ENCODE data around the gene FREM1. TPM values are rescaled to one million over a fixed set of nuclear protein-coding genes. Genes with fewer than 3 reads are reported as not detected.

Gene FREM1
- polyA plus RNA-seq, 1 experiment, result 0.01 TPM

GRCh38 chr9:14907360-14907685, 2.9 kb downstream of the FREM1 start:
- ChIA-PET POLR2A (no interaction called here), CTCF (no interaction called here)

DNA sequence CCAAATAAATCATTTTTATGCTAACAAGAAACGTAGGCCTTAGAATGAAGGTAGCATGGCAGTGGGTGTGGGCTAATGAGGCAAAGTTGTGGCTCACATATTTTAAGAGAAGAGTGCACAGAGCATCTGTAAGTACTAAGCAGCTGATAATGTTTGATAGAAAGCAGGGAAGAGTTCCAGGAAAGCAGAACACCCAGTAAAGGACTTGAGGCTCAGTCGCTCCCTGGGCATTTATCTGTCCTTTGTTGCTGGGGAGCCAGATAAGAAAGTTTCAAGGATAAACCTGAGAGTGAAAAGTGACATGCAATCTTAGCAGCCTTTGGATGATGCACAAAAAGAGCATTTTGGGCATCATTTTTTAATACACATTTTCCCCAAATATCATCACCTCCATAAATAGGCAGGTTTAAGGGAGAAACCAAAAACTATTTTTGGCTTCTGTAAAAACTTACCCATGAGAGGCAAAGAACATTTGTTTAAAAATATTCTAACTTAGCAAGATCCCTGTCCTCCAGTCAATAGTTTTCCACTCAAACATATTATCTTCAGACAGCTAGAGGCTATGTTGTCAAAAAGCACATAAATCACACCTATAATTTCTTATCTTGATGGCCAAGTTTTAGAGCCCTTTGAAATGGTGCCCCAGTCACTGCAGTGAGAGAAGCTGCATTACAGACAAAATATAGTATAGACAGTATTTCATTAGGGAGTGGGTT, 3.4 kb downstream of the FREM1 start:
- Histone ChIP-seq H3K36me3 (ENCODE audit: control insufficient read depth, insufficient read depth, low read length) (no peaks in the 10 kb centered on the region), H3K4me3 (ENCODE audit: low read depth, low read length) (no peak overlapping the region), H3K27me3 (ENCODE audit: control insufficient read depth, insufficient read depth, low read length) (no peaks in the 10 kb centered on the region)
- POLR2A ChIA-PET, result no interaction called here
- CTCF ChIA-PET, result no interaction called here
- no peak for DNase-seq (ENCODE audit: low read depth)
- no peak for TF ChIP-seq CTCF (IDR thresholded peaks at IDR 0.05; ENCODE audit: insufficient read depth, low read depth, low read length)

More at GRCh38 chr9:14907360-14907685, 2.9 kb downstream of the FREM1 start:
- TF ChIP-seq CTCF (IDR thresholded peaks at IDR 0.05; ENCODE audit: insufficient read depth, low read depth, low read length), result no peak
- DNase-seq (ENCODE audit: low read depth), result no peak
- no peak overlapping the region for H3K4me3 ChIP-seq (ENCODE audit: low read depth, low read length)
- H3K36me3 ChIP-seq (ENCODE audit: control insufficient read depth, insufficient read depth, low read length), result no peaks in the 10 kb centered on the region
- H3K27me3 ChIP-seq (ENCODE audit: control insufficient read depth, insufficient read depth, low read length), result no peaks in the 10 kb centered on the region

- ChIA-PET POLR2A (no interaction called here), CTCF (no interaction called here)
- Histone ChIP-seq H3K36me3 (ENCODE audit: control insufficient read depth, insufficient read depth, low read length) (no peaks in the 10 kb centered on the region), H3K27me3 (ENCODE audit: control insufficient read depth, insufficient read depth, low read length) (no peaks in the 10 kb centered on the region), H3K4me3 (ENCODE audit: low read depth, low read length) (no peak overlapping the region)
- no peak for DNase-seq (ENCODE audit: low read depth)
- no peak for TF ChIP-seq CTCF (IDR thresholded peaks at IDR 0.05; ENCODE audit: insufficient read depth, low read depth, low read length)
Observed at GRCh38 chr9:14906000-14906399, 4.2 kb downstream of the FREM1 start.

- no peaks in the 10 kb centered on the region for H3K27me3 ChIP-seq (ENCODE audit: control insufficient read depth, insufficient read depth, low read length)
- H3K4me3 ChIP-seq (ENCODE audit: low read depth, low read length), result no peak overlapping the region
- no peak for TF ChIP-seq CTCF (IDR thresholded peaks at IDR 0.05; ENCODE audit: insufficient read depth, low read depth, low read length)
- no peaks in the 10 kb centered on the region for H3K36me3 ChIP-seq (ENCODE audit: control insufficient read depth, insufficient read depth, low read length)
- CTCF ChIA-PET, result no interaction called here
- no peak for DNase-seq (ENCODE audit: low read depth)
- POLR2A ChIA-PET, result no interaction called here
Observed at GRCh38 chr9:14903040-14903439, 7.2 kb downstream of the FREM1 start.

DNA sequence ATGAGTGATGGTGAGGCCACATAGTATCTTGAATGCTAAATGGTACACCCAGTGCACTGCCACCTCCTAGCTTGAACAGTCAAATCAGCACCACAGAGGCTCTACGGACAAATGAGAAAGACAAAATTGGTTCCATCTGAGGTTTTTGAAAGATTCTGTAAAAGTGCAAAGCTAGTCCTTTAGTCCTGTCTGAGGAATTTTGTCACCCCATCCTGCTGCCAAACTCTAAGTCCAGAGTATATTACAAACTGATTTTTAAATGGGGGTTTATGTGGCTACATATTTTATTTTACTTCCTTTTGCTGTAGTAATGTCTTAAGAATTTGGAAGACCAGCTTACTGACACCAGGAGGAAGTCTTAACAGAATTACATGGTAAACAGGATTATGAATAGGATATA, 7.7 kb downstream of the FREM1 start:
- Histone ChIP-seq H3K4me3 (ENCODE audit: low read depth, low read length) (no peak overlapping the region), H3K36me3 (ENCODE audit: control insufficient read depth, insufficient read depth, low read length) (no peaks in the 10 kb centered on the region), H3K27me3 (ENCODE audit: control insufficient read depth, insufficient read depth, low read length) (no peaks in the 10 kb centered on the region)
- ChIA-PET CTCF (no interaction called here), POLR2A (no interaction called here)
- no peak for TF ChIP-seq CTCF (IDR thresholded peaks at IDR 0.05; ENCODE audit: insufficient read depth, low read depth, low read length)
- no peak for DNase-seq (ENCODE audit: low read depth)

All from BJ (cell line).